Osteocyte (in vitro differentiated cells): ENCODE data around the gene NCAM2. TPM values are rescaled to one million over a fixed set of nuclear protein-coding genes. Genes with fewer than 3 reads are reported as not detected.

Experiments used
- DNase-seq: peaks from one replicate; pipeline ENCODE4 v3.0.0; 2021; ENCODE audit warnings: mixed read lengths; ENCODE audit not compliant: unreplicated experiment; ENCODE audit errors: extremely low spot score
- H3K27ac Mint-ChIP-seq: one replicate; pipeline ENCODE4 v1.8.0; 2021; ENCODE audit warnings: mild to moderate bottlenecking, mixed read lengths; ENCODE audit not compliant: unreplicated experiment
- H3K27me3 Mint-ChIP-seq: one replicate; pipeline ENCODE4 v1.8.0; 2021; ENCODE audit warnings: mixed read lengths; ENCODE audit not compliant: unreplicated experiment
- H3K36me3 Mint-ChIP-seq: one replicate; pipeline ENCODE4 v1.8.0; 2021; ENCODE audit warnings: mixed read lengths; ENCODE audit not compliant: unreplicated experiment
- H3K4me1 Mint-ChIP-seq: one replicate; pipeline ENCODE4 v1.8.0; 2021; ENCODE audit warnings: mixed read lengths; ENCODE audit not compliant: unreplicated experiment
- H3K4me3 Mint-ChIP-seq: one replicate; pipeline ENCODE4 v1.8.0; 2021; ENCODE audit warnings: mild to moderate bottlenecking, moderate library complexity, mixed read lengths; ENCODE audit not compliant: unreplicated experiment
- H3K9me3 Mint-ChIP-seq: one replicate; pipeline ENCODE4 v1.8.0; 2021; ENCODE audit warnings: mixed read lengths; ENCODE audit not compliant: unreplicated experiment
- CTCF ChIP-seq: fragments of 200-600 bp; sonication (generic); IDR thresholded peaks from 2 replicates; pipeline ENCODE4 v1.5.0; 2021; ENCODE audit warnings: antibody characterized with exemption, mild to moderate bottlenecking, moderate library complexity
- total RNA-seq: library from RNA; stranded (reverse); gene quantifications from 2 replicates; pipeline ENCODE4 v1.2.1, GENCODE V29; 2021

NCAM2 gene
- total RNA-seq, 1 donor from 2014 or later, result 121 TPM

- H3K9me3 Mint-ChIP-seq, result no peaks in the 10 kb centered on the region
- no peak overlapping the region for H3K27ac Mint-ChIP-seq
- H3K36me3 Mint-ChIP-seq, result no peaks in the 10 kb centered on the region
- no peak for DNase-seq
- H3K4me1 Mint-ChIP-seq, result peaks cover 20% of the 10 kb centered on the region
- H3K4me3 Mint-ChIP-seq, result no peak overlapping the region
- H3K27me3 Mint-ChIP-seq, result no peaks in the 10 kb centered on the region
- no peak for TF ChIP-seq CTCF
Observed at GRCh38 chr21:21188513-21189195, 190.4 kb downstream of the NCAM2 start.

- DNase-seq, result no peak
- peaks cover 48% of the 10 kb centered on the region for H3K4me1 Mint-ChIP-seq
- no peaks in the 10 kb centered on the region for H3K27me3 Mint-ChIP-seq
- no peaks in the 10 kb centered on the region for H3K9me3 Mint-ChIP-seq
- peak overlapping the region; percentile 56 for H3K27ac Mint-ChIP-seq
- H3K36me3 Mint-ChIP-seq, result peaks cover 4% of the 10 kb centered on the region
- H3K4me3 Mint-ChIP-seq, result no peak overlapping the region
- TF ChIP-seq CTCF, result no peak
Observed at GRCh38 chr21:21195417-21195943, 197.3 kb downstream of the NCAM2 start.

GRCh38 chr21:21196087-21196486 lies 197.9 kb downstream of the NCAM2 start:
- no peak for DNase-seq
- Mint-ChIP-seq H3K9me3 (no peaks in the 10 kb centered on the region), H3K4me3 (no peak overlapping the region), H3K27ac (peak overlapping the region; percentile 18), H3K36me3 (peaks cover 4% of the 10 kb centered on the region), H3K27me3 (no peaks in the 10 kb centered on the region), H3K4me1 (peaks cover 55% of the 10 kb centered on the region)
- TF ChIP-seq CTCF, result no peak

- no peak overlapping the region for H3K4me3 Mint-ChIP-seq
- no peak for DNase-seq
- peaks cover 4% of the 10 kb centered on the region for H3K36me3 Mint-ChIP-seq
- no peaks in the 10 kb centered on the region for H3K27me3 Mint-ChIP-seq
- peaks cover 2% of the 10 kb centered on the region for H3K9me3 Mint-ChIP-seq
- no peak for TF ChIP-seq CTCF
- peaks cover 59% of the 10 kb centered on the region for H3K4me1 Mint-ChIP-seq
- peak overlapping the region; percentile 54 for H3K27ac Mint-ChIP-seq
Observed at GRCh38 chr21:21196848-21197247, 198.6 kb downstream of the NCAM2 start.

GRCh38 chr21:21199342-21200102 lies 201.3 kb downstream of the NCAM2 start:
- no peak for DNase-seq
- Mint-ChIP-seq H3K4me3 (peak overlapping the region; percentile 56), H3K36me3 (peaks cover 4% of the 10 kb centered on the region), H3K9me3 (peaks cover 3% of the 10 kb centered on the region), H3K27me3 (no peaks in the 10 kb centered on the region), H3K4me1 (peaks cover 57% of the 10 kb centered on the region), H3K27ac (peak overlapping the region; percentile 93)
- no peak for TF ChIP-seq CTCF
